ENCODE data around the gene ARHGAP5.

DNA sequence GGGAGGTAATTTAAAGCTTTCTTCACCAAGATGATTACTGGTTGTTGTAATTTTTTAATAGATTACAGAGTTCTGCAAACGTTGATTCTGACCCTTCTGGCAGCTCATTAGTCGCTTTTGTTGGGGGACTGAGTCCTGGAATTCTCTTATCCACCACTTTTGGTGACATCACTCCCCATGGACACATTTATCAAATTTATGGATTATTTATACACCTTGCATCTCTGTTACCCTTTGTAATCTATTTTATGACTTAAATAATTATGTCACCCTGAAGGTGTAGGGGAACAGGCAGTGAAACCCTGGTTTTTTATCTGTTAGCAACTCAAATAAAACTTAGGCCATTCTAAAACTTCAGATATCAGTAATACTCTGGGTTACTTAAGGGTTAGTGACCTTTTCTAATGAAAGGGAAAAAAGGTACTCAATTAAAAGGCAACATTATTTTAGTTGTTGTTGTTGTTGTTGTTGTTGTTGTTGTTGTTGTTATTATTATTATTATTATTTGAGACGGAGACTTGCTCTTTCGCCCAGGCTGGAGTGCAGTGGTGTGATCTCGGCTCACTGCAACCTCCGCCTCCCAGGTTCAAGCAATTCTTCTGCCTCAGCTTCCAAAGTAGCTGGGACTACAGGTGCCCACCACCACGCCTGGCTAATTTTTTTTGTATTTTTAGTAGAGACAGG, 65.8 kb downstream of the ARHGAP5 start:
- TF ChIP-seq CTCF (IDR thresholded peaks at IDR 0.05) (no peak), ZFX (IDR thresholded peaks at IDR 0.05; ENCODE audit: borderline replicate concordance) (no peak)
